Stomach (tissue), 4 donors: ENCODE data around the gene PYGM.

Experiments used
- EP300 ChIP-seq: sonication (generic); formaldehyde crosslinking; IDR thresholded peaks from one replicate; pipeline ENCODE4 v1.6.1; 2017; ENCODE audit warnings: antibody characterized with exemption
- POLR2A ChIP-seq, 4 donors: fragments of 450-650 bp; IDR thresholded peaks; one replicate each; pipeline ENCODE4 v1.6.1; 2016; ENCODE audit warnings: antibody characterized with exemption in 4 of 4, control low read depth in 2 of 4, mild to moderate bottlenecking in 1 of 4, moderate library complexity in 1 of 4
- POLR2AphosphoS5 ChIP-seq, 3 donors: sonication (generic); formaldehyde crosslinking; IDR thresholded peaks; one replicate each; pipeline ENCODE4 v1.6.1; 2016; ENCODE audit warnings: antibody characterized with exemption in 3 of 3
- TF ChIP-seq, protein P1 (sequence below), 7 experiments: fragments of 450-650 bp in 4 of 7; fragments of 200-600 bp in 3 of 7; sonication (generic) in 3 of 7; IDR thresholded peaks; one replicate each; pipeline ENCODE4 v1.5.1; 2016 to 2019; ENCODE audit warnings: antibody characterized with exemption in 7 of 7, control low read depth in 2 of 7, mild to moderate bottlenecking in 1 of 7

DNA sequence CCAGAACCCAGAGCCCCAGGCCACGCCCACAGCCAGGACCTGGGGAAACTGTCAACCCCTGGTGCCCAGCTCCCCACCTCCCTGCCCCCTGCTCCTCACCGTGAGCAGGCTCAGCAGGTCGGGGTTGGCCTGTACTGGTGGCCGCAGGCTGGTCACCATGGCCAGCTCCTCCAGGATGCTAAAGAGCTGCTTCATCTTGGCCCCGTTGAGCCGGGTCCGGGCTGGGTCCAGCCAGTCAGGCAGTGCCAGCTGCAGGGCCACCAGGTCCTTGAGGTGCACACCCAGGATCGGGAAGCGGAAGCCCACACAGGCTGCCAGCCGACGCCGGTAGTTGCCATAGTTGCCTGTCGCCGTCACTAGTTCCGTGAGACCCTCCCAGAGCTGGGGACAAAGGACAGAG lies 23.1 kb downstream of the PYGM start:
- TF ChIP-seq, protein P1, sequence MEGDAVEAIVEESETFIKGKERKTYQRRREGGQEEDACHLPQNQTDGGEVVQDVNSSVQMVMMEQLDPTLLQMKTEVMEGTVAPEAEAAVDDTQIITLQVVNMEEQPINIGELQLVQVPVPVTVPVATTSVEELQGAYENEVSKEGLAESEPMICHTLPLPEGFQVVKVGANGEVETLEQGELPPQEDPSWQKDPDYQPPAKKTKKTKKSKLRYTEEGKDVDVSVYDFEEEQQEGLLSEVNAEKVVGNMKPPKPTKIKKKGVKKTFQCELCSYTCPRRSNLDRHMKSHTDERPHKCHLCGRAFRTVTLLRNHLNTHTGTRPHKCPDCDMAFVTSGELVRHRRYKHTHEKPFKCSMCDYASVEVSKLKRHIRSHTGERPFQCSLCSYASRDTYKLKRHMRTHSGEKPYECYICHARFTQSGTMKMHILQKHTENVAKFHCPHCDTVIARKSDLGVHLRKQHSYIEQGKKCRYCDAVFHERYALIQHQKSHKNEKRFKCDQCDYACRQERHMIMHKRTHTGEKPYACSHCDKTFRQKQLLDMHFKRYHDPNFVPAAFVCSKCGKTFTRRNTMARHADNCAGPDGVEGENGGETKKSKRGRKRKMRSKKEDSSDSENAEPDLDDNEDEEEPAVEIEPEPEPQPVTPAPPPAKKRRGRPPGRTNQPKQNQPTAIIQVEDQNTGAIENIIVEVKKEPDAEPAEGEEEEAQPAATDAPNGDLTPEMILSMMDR (IDR thresholded peaks at IDR 0.05), result no peak
- no peak for TF ChIP-seq POLR2AphosphoS5 (IDR thresholded peaks at IDR 0.05)
- TF ChIP-seq POLR2A (IDR thresholded peaks at IDR 0.05), result no peak
- no peak for TF ChIP-seq EP300
